GM19438 (cell line): Measurements from ENCODE around the gene PRKAG2.
"Not testable (repeated sequence)": the region's sequence is repeated elsewhere in the genome, so short reads cannot be mapped to it uniquely, and the experiment has no call there.

Source experiments
- ATAC-seq: cut with Tn5 transposase; IDR thresholded peaks from one replicate; pipeline ENCODE4 v1.9.1; 2021; ENCODE audit warnings: low read depth; ENCODE audit not compliant: unreplicated experiment

Gene PRKAG2

DNA sequence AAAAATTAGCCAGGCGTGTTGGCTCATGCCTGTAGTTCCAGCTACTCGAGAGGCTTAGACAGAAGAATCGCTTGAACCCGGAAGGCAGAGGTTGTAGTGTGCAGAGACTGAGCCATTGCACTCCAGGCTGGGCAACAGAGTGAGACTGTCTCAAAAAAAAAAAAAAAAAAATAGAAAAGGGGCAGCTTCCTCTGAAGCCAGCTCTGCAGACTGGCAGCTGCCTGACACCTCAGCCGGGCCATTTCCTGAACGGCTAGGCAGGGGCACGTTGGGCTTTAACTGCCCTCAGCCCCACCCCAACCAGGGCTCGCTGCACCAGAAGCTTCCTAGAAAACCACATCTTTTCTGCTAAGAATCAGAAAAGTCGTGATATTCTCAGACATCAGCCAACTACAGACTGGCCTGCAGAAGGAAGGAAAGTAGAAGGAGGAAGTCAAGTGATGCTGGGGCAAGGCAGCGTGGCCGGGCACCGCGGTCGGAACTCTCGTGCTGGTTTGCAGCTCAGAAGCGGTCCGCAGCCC lies 38.0 kb downstream of the PRKAG2 start:
- peak; percentile 64 for ATAC-seq

DNA sequence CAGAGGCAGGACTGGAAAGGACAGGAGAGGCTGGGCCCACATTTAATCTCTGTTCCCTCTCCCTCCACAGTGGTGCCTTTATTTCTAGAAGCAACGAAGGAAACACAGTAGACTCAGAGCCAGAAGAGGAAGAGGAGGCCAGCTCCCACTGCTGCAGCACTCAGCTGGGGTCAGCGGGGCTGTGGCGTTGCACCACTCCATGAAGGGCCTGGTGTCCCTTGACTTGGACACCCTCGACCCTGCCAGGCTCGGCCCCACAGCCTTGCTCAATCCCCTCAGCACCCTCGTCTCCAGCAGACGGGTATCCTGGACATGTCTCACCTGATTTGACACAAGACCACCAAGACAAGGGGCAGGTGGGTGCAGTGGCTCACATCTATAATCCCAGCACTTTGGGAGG lies 38.8 kb downstream of the PRKAG2 start:
- no peak for ATAC-seq

DNA sequence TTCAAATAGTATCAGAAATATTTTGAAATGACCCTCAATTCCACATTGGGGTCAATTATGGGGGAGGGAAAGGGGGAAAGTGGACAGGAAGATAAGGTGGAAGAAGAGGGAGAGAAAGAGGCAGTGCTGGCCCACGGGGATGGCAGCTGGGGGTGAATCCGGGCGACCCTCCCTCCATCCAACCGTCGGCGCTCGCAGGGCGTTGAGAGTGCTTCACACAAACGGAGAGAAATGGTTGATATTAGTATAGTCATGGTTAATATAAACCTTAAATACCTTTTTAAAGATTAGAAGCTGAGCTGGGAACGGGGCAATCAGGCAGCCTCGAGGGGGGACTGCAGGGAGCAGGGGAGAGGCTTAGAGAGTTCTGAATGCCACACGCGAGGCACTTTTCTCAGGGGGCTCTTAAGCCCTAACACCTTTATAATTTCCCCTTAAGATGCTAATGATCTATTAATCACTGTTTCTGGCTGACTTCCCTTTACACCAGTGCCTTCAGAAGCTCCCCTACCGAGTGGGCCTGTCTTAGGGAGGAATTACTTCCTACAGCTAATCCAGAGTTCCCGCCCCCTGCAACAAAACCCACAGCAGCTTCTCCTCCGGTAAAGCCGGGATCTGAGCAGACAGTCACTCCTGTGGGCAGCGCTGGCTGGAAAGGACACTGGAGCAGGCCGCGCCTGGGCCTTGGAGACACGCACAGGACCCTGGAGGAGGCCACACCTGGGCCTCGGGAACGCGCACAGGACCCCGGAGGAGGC lies 39.5 kb downstream of the PRKAG2 start:
- no peak for ATAC-seq

DNA sequence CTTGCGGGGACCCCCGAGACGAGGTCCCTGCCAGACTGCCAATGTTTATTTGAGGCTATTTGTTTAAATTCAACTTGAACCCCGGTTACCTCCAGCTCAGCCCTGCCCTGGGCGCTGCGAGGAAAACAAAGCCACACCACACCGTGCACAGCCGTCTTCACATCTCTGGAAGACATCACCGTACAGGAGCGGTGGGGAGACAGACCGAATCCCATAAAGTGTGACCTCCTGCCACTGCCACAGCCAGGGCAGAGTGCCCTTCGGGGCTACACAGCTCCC lies 40.0 kb downstream of the PRKAG2 start:
- no peak for ATAC-seq

DNA sequence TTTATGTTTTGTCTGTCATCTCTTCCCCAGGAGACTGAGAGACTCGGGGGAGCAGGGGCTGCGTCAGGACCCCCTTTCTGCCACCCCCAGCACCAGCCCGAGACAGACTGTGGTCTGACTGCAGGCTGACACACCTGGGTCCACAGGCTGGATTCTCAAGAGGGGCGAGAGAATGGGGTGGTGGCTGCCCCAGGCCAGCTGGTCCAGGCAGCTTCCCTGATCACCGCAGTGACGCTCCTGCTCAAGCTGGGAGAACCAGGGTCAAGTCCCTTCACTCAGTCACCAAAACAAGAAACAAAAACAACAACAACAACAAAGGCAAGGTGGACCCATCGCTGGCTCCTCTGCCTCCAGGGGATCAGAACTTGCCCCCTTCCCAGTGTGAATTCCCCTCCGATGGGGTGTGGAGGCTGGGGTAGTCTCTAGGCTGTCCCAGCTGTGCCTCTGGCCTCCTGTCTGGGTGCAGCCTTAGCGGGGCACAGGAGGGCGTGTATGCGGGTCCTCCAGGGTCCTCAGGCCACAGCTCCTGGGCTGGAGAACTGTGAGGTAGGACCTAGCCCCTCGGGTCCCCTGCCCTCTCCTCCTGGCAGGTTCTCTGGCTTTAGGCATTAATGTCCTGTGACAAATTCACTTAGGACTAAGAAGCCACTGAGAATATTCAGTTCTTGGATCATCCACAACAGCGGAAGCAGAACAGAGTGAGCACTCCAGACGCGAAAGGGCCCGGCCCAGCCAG lies 40.6 kb downstream of the PRKAG2 start:
- no peak for ATAC-seq

DNA sequence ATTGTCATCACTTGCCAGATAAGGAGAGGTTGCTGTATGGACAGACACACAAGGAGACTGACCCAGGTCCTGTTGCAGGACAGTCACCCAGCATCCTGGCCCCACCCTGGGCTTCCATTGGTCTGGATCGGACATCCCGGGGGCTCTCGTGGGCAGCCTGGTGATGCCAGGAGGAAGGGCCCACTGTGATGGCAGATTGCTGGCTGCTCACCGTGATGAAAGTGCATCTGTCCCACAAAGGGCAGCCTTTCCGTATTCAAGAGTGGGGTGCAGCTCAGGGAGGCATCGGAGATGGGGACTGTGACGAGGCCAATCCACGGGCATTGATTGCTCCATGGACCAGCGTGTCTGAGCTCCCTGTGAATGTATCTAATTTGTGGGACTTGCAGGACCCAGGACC lies 41.3 kb downstream of the PRKAG2 start:
- no peak for ATAC-seq

DNA sequence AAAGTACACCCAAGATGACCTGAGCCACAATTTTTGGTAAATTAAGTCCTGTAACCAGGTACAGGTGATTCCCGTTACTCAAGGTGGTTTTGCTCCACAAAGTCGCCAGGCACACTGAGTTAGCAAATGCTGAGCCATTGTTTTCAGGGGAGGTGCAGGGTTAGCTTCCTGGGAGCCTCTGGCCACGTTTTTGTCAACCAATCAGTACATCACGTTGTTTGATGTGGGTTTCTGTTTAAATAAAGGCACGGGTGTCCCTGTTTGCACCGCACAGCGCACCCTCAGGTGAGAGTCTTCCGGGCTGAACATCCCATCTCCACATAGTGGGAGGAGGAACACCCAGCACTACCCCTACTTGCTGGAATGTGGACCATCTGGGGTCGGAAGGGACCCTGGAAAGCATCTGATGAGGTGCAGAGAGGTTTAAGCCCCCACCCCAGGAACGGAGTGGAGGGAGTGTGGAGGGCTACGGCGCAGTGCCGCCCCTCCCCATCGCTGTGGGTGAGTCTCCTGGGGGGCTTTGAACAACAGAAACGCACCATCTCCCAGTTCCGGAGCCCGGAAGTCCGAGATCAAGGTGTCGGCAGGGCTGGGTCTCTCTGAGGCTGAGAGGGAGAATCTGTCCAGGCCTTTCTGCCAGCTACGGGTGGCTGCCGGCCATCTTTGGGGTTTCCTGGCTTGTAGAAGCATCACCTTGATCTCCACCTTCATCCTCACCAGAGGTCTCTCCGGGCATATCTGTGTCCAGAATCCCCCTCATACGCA lies 42.5 kb downstream of the PRKAG2 start:
- no peak for ATAC-seq

DNA sequence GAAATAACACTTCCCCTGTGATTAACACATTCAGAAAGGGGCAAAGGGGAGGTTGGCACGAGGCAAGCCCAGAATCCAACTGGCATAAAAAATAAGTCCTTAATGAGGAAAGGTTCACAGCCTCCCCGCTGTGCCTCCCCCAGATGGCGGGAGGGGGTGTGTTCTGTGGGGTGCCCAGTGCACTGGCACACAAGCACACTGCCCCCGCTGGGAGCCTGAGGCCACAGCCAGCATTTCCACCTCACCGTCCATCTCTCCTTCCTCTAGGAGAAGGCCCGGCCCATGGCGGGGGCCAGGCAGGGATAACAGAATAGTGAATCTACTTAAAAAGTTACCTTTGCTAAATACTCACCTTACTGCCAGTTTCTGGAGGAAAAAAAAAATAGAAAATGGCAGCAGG lies 43.2 kb downstream of the PRKAG2 start:
- ATAC-seq = no peak

DNA sequence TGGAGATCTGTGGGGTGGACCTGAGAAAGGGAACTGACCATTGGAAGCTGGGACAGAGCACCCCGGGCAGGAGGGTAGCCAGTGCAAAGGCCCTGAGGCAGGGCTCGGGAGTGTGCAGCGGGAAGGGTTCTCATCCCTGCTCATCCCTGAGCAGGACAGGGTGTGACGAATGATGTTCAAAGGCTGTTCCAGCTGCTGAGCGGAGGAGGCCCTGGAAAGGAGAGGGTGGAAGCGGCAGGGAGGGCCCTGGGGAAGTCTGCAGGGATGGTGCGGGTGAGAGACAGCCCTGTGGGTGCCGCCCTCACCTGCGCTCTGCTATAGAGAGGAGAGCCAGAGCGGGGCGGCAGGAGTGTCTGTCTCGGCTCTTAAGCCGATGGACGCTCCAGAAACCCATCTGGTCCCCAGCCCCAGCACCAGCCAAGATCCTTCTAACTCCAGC lies 43.7 kb downstream of the PRKAG2 start:
- no peak for ATAC-seq

DNA sequence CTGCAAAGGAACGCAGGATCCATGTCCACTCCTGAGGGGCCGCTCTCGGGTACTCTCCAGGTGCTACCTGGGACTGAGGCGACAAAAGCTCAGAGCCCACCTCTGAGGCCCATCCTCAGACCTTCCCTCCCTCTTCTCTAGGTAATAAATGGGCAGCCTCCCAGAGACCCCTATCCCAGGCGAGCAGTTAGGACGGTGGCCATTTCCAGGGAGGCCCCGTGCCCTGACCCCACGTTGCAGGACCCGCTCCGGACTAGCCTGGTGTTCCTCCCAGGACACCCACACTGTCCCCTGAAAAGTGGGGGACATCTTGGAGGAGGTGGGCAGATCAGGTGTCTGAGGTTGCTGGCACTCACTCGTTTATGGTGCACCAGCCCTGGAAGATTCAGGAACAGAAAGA lies 44.3 kb downstream of the PRKAG2 start:
- no peak for ATAC-seq

DNA sequence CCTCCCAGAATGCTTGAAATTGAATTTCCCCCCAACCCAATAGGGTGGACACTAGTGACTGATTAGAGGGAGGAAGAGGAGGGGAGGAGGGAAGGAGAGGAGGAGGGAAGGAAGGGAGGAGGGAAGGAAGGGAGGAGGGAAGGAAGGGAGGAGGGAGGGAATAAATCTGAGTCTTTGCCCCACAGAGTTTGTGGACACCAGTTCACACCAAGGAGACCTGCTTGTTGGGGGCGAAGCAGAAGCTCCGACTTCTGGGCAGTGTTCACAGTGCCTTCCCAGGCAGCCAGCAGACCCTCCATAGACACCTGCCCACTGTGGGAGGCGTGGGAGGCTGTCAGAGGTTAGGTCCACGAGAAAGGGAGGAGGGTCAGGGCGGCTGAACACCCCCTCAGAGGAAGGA lies 44.8 kb downstream of the PRKAG2 start:
- no peak for ATAC-seq

DNA sequence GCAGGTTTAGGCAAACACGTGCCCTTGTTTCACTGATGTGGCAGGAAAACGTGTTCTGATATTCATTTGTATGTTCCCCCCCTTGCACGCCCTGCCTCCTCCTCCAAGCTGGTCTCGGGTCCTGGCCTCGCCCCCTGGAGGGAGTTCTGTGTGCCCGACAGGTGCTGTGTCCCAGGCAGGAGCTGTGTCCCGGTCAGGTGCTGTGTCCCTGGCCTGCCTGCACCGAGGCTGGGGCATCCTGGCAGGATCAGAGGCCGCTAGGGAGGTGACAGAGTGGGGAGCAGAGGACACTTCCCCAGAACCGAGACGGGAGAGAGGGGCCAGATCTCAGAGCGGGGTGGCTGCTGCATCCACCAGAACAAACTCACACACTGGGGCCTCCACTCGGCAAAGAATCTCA lies 45.3 kb downstream of the PRKAG2 start:
- ATAC-seq = no peak

DNA sequence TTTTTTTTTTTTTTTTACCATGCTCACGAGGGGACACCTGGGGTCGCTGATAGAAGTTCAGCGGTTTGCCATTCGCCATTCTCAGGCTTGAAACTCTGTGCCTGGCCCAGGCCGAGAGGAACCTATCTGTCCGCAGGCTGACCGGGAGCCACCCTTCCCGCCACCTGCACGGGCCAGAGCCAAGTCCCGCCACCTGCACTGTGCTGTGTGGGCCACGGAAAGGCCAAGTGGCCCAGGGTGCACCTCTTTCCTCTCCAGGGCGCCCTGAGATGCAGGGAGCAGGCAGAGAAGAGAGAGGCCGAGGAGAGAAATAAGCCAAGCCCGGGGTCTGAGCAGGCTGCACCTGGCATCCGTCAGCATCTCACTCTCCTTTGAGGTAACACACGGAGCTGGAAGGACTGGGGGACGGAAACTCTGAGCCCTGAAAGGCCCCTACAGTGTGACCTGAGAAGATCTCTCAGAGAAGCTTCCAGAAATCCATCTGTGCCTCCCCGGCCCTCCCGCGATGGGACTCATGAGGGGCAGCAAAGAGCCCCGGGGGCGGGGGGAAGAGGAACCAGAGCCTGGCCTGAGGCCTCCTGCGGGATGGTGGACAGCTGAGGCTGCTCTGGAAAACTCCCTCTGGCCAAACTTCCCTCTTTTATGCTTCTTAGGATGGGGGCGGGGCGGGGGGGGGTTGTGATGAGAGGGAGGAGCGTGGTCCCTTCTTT lies 46.6 kb downstream of the PRKAG2 start:
- no peak for ATAC-seq

DNA sequence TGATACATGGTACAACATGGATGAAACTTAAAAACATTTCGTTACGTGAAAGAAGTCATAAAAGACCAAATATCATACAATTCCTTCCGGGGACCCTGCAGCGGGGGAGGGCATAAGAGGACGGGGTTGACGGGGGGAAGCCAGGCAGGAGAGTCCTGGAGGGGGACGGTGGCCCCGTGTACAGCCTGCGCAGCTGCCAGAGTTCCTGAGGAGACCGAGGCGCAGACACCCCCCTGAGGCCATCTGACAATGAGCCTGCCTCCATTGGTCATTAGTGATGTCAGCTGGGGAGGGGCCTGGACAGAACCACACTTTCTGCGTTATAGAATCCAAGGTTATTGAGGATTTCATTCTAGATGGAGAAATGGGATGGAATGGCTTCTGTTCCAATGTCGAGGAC lies 47.2 kb downstream of the PRKAG2 start:
- ATAC-seq = no peak

DNA sequence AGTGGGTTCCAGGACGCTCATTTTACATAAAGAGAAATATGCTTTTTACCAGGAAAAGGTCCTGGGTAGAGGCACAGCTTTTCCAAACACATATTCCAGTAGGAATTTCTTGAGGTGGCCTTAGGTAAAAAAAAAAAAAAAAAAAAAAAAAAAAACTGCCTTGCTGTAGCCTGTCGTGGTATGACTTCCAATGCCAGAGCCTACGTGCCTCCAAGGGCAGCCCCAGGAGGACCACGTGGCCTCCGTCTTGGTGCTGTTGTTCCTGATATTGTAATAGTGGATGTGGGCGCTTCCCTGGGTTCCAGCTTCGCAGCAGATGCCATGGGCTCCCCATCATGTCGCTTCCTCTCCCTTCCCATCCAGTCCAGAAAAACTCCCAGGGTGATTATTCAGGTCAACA lies 49.3 kb downstream of the PRKAG2 start:
- ATAC-seq = no peak

DNA sequence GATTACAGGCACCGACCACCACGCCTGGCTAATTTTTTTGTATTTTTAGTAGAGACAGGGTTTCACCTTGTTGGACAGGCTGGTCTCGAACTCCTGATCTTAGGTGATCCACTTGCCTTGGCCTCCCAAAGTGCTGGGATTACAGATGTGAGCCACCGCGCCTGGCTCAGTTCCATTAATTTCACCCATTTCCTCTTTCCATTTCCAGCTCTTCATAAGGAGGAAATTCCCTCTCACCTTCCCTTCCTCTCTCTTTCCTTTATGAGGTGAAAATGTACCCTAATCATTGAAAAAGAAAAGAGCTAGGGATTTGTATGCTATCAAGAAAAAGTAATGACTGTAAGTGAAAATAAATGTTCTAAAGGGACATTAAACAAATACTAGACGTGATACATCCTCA lies 50.6 kb downstream of the PRKAG2 start:
- not testable (repeated sequence) for ATAC-seq

DNA sequence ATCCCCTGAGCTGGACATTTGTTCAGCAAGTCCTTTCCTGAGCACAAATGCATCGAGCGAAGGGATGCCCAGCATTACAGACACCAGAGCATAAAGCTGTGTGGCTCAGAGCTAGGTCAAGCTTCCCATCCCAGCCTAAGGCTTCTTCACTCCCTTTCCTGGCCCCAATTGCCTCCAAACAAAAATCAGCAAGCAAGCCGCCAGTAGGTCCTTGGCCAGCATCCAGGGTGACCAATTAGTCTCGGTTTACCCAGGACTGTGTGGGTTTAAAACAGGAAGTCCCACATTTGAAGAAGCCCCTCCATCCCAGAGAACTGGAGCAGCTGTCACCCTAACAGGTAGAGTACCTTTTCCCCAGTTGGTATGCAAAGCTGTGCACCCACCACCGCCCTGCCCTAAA lies 51.2 kb downstream of the PRKAG2 start:
- no peak for ATAC-seq

DNA sequence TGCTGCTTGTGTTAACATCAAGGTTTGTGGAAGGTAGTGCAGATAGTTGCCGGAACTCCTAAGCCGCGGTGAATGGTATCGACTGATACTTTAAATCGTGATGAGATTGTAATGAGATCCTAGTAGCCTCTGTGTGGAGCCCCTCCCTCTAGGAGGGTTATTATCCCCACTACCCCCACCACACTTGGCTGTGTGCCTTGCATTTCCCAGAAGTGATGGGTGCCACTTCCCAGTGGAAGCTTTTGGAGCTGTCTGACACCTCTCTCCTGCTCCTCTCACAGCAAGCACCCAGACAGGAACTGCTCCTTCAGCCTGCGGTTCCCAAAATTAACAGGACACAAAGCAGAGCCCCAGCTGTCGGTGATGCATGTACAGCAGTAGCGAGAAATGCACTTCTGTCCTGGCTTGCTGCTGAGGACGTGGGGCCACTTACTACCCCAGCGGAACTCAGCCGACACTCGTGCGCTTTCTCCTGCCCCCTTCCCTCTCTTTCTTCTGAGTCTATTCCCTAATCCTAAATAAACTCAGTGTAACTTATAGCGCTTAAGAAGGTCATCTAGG lies 52.5 kb downstream of the PRKAG2 start:
- no peak for ATAC-seq

DNA sequence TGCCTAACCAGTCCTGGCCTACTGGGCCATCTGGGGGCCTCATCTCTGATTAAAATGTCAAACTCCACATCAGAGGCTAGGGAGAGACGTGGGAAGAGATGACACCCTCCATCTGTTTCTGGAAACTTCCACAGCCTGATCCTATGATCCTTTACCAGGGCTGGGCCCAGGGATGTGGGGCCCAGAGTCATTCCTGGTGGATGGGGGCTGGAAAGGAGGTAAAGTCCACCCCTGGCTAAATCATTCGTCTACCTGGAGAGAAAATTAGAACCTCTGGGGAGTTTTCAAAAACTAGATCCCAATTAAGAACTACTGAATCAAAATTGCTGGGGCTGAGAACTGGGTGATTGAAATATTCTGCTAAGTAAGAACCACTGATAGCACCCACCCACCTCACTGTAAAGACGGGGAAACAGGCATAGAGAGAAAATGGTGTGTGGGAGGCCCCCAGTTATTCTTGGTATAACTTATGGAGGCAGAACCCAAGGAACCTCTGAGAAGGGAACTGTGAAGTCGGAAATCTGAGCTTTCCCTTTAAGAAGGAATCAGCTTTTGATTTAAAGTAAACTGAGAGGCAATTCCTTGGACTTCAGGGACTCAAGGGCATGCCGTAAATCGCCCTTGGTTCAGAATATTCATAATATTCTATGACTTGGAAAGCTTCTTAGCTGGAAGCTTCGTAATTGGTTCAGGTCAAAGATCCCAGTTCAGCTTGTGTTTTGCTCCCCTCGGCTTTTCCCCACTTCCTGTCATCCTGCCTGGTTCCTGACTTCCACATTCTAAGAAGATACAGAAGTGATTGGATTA lies 53.1 kb downstream of the PRKAG2 start:
- ATAC-seq = no peak
